SJSA1 (cell line): Measurements from ENCODE around the gene MZT1. TPM values are rescaled to one million over a fixed set of nuclear protein-coding genes. Genes with fewer than 3 reads are reported as not detected.

Experiments
- total RNA-seq: library from RNA; depleted of rRNA; stranded (reverse); fragments of >200 nt; shearing (Covaris generic); gene quantifications from 2 replicates; pipeline ENCODE4 v1.2.3, GENCODE V29; 2014; rRNA removed

MZT1 gene
- total RNA-seq, 1 experiment from 2014 or later, result 76.5 TPM

Other genes with a start within 250 kb of the MZT1 start
- gene BORA, start 294 bp upstream of the MZT1 start, total RNA-seq, result 12.8 and 16.1 TPM in 2 replicates
- gene DIS3, start 54.3 kb upstream of the MZT1 start, total RNA-seq, result 25.6 and 37.0 TPM in 2 replicates
- gene PIBF1, start 54.5 kb upstream of the MZT1 start, total RNA-seq, result 14.4 and 15.3 TPM in 2 replicates